K562 (cell line): Measurements from ENCODE around the gene SETD3. TPM values are rescaled to one million over a fixed set of nuclear protein-coding genes. Genes with fewer than 3 reads are reported as not detected.

ENCODE experiments used
- ATAC-seq: fragments of 200-7000 bp; cut with Tn5 transposase; 3 replicates; pipeline ENCODE4 v1.9.1; 2020; ENCODE audit warnings: moderate library complexity
- BruUV-seq: library from RNA; stranded (reverse); fragments of 400-500 nt; replicated peaks from 2 replicates; lab custom pipeline; 2021; lab: Mats Ljungman, UMichigan
- CTCF ChIA-PET: fragments of 300-600 bp; formaldehyde crosslinking; extraction: SDS; loops from one replicate; lab custom pipeline; 2021; ENCODE audit warnings: low intra/inter-chr PET ratio; lab: Yijun Ruan, JAX
- POLR2A ChIA-PET: fragments of 300-600, 350-650 bp; sonication (Branson Sonifier 250); formaldehyde crosslinking; extraction: SDS; loops from one replicate; lab custom pipeline; 2021; ENCODE audit warnings: antibody characterized with exemption, inconsistent platforms; lab: Yijun Ruan, JAX
- DNase-seq, 4 experiments: peaks; one replicate each; pipeline versions ENCODE4 v3.0.0 to v3.0.0-alpha.2; 2011 to 2018; ENCODE audit warnings: low spot score in 3 of 4, mixed read lengths in 3 of 4; ENCODE audit errors: extremely low read depth in 1 of 4
- FAIRE-seq: peaks from 2 replicates; lab custom pipeline; 2011; peaks lifted over from hg19 to GRCh38; lab: Jason Lieb, UNC
- H2AFZ ChIP-seq: 2 replicates; pipeline ENCODE4 v1.6.0; 2011; ENCODE audit warnings: low read depth, low read length, control low read depth, inconsistent platforms
- H3K27ac ChIP-seq: fragments of 200-600 bp; 3 replicates; pipeline ENCODE4 v1.8.0; 2011; ENCODE audit warnings: low read depth, mild to moderate bottlenecking, control low read depth, inconsistent platforms, low read length, moderate library complexity, mixed read lengths; ENCODE audit errors: extremely low read depth
- H3K27me3 ChIP-seq, 2 experiments: fragments of 300-600 bp in 1 of 2; 2 replicates in 1 of 2; 3 replicates in 1 of 2; pipeline versions ENCODE4 v1.6.0 to v1.8.0; 2011; ENCODE audit warnings: inconsistent platforms in 2 of 2, low read length in 2 of 2, mild to moderate bottlenecking in 1 of 2, mixed read lengths in 1 of 2, moderate library complexity in 1 of 2; ENCODE audit not compliant: control insufficient read depth in 2 of 2, insufficient read depth in 2 of 2
- H3K36me3 ChIP-seq: fragments of 300-600 bp; 3 replicates; pipeline ENCODE4 v1.8.0; 2011; ENCODE audit warnings: mild to moderate bottlenecking, low read length, inconsistent platforms; ENCODE audit not compliant: control insufficient read depth, insufficient read depth
- H3K4me1 ChIP-seq, 2 experiments: fragments of 200-600 bp in 1 of 2; replicated peaks in 1 of 2; 2 replicates in 1 of 2; 3 replicates in 1 of 2; pipeline versions ENCODE4 v1.5.1 to v1.8.0; 2011; ENCODE audit warnings: inconsistent platforms in 2 of 2, low read length in 2 of 2, mild to moderate bottlenecking in 1 of 2, mixed read lengths in 1 of 2, moderate library complexity in 1 of 2; ENCODE audit not compliant: control insufficient read depth in 2 of 2, insufficient read depth in 2 of 2
- H3K4me2 ChIP-seq: 2 replicates; pipeline ENCODE4 v1.6.1; 2011; ENCODE audit warnings: low read length, control low read depth, inconsistent platforms, mixed read lengths; ENCODE audit not compliant: insufficient read depth
- H3K4me3 ChIP-seq: fragments of 200-600 bp; sonication (generic), shearing (Covaris generic); 2 replicates; pipeline ENCODE4 v1.5.1; 2016; ENCODE audit warnings: control low read depth, inconsistent platforms
- H3K79me2 ChIP-seq: fragments of 200-600 bp; 3 replicates; pipeline ENCODE4 v1.8.0; 2011; ENCODE audit warnings: low read length, inconsistent platforms; ENCODE audit not compliant: control insufficient read depth, insufficient read depth
- H3K9ac ChIP-seq, 2 experiments: 2 replicates each; pipeline versions ENCODE4 v1.6.0 to v1.6.1; 2011; ENCODE audit warnings: low read depth in 2 of 2, low read length in 2 of 2, control low read depth in 1 of 2, inconsistent platforms in 1 of 2, mild to moderate bottlenecking in 1 of 2, mixed read lengths in 1 of 2; ENCODE audit not compliant: insufficient read depth in 1 of 2
- H3K9me1 ChIP-seq: one replicate; pipeline ENCODE4 v1.6.0; 2011; ENCODE audit warnings: inconsistent platforms, mild to moderate bottlenecking, low read length, moderate library complexity; ENCODE audit not compliant: control insufficient read depth, insufficient read depth
- H3K9me3 ChIP-seq: replicated peaks from 2 replicates; pipeline ENCODE4 v1.5.1; 2011; ENCODE audit warnings: low read depth, low read length, inconsistent platforms; ENCODE audit not compliant: control insufficient read depth, insufficient read depth
- H4K20me1 ChIP-seq: replicated peaks from 2 replicates; pipeline ENCODE4 v1.6.1; 2011; ENCODE audit warnings: low read length, inconsistent platforms, mixed read lengths; ENCODE audit not compliant: control insufficient read depth, insufficient read depth
- NBN ChIP-seq: fragments of 450-650 bp; IDR thresholded peaks from 2 replicates; pipeline ENCODE4 v1.6.1; 2016; ENCODE audit warnings: low read depth, mild to moderate bottlenecking
- NR2F6 ChIP-seq: fragments of 450-650 bp; formaldehyde crosslinking; IDR thresholded peaks from 2 replicates; pipeline ENCODE4 v1.4.0; 2020; ENCODE audit warnings: mild to moderate bottlenecking
- RCOR1 ChIP-seq, 2 experiments: IDR thresholded peaks; 2 replicates each; pipeline ENCODE4 v1.6.1; 2012; ENCODE audit warnings: low read depth in 2 of 2, low read length in 2 of 2, borderline replicate concordance in 1 of 2, improper control_type of control experiment in 1 of 2
- ZNF707 ChIP-seq: fragments of 250-450 bp; sonication (Bioruptor Pico); conservative IDR thresholded peaks from 2 replicates; pipeline ENCODE4 v1.8.0; 2022; ENCODE audit warnings: inconsistent platforms, mild to moderate bottlenecking, moderate library complexity
- WGBS: fragments of 100-300 bp; shearing (Covaris generic); methylation state at CpG from one replicate; pipeline ENCODE4 v1.1.6; 2016; ENCODE audit warnings: low coverage, mixed read lengths; ENCODE audit not compliant: insufficient coverage; ENCODE audit errors: missing lambda C conversion rate; 5-methylcytosine and 5-hydroxymethylcytosine counted together
- in situ Hi-C: fragments of 300-500 bp; cut with MboI; formaldehyde crosslinking; loops from 4 replicates; pipeline ENCODE4 v1.15.0; 2018; ENCODE audit warnings: inconsistent platforms, mixed read lengths
- intact Hi-C: fragments of 100-400 bp; cut with micrococcal nuclease; formaldehyde crosslinking; loops from 2 replicates; pipeline ENCODE4 v1.14.2; 2022
- polyA plus RNA-seq, 8 experiments: library from polyadenylated mRNA; depleted of rRNA in 4 of 8; stranded (reverse) in 5 of 8; unstranded in 3 of 8; fragments of >200 nt; fragmentation: Nextera tagmentation in 2 of 8; fragmentation: Illumina TruSeq in 1 of 8; extraction: Ambion mirVana in 2 of 8; extraction: Trizol in 1 of 8; gene quantifications; 2 replicates each; pipeline versions ENCODE4 v1.2.1 to v1.2.3, GENCODE V29; 2011 to 2014; ENCODE audit warnings: inconsistent platforms in 1 of 8, missing spikeins in 1 of 8
- total RNA-seq, 7 experiments: library from RNA; depleted of rRNA in 6 of 7; stranded (reverse); fragments of >200 nt in 6 of 7; fragmentation: Illumina TruSeq in 2 of 7; extraction: Trizol in 2 of 7; gene quantifications; 2 replicates each; pipeline versions ENCODE4 v1.2.1 to v1.2.3, GENCODE V29; 2011 to 2021; ENCODE audit warnings: low replicate concordance in 1 of 7
- TF ChIP-seq, protein P1 (sequence below): fragments of 200-800 bp; sonication (Bioruptor generic); IDR thresholded peaks from 2 replicates; pipeline ENCODE4 v1.6.1; 2017; ENCODE audit warnings: missing genetic modification characterization, missing compliant biosample characterization
- TF ChIP-seq, protein P2 (sequence below): fragments of 250-450 bp; sonication (Bioruptor Pico); IDR thresholded peaks from 2 replicates; pipeline ENCODE4 v1.5.0; 2021
- TF ChIP-seq, protein P3 (sequence below): fragments of 450-650 bp; IDR thresholded peaks from 2 replicates; pipeline ENCODE4 v1.6.1; 2016

The SETD3 gene
- total and polyA plus RNA-seq, 9 of the 15 experiments (the other 6 are each of a cell fraction or from before 2014, with no cell fraction given): 8.5 to 35.9 (median 26.5) TPM

DNA sequence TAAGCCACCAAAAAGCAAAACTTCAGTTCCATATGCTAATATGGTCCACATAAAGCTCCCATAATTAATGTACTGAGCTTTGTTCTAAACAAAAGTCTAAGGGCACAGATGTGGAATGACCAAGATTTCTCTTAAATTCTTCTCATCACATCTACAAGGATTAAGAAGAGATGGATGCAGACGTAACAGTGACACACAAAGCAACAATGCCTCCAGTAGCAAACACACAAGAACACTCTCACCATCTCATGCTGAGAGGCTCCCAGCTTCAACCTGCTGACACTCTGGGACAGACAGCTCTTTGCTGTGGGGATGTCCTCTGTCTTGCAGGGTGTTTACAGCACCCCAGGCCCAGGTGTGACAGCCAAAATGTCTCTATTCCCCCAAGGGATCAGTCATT, 48.2 kb downstream of the SETD3 start (continued):
- TF ChIP-seq, protein P1, sequence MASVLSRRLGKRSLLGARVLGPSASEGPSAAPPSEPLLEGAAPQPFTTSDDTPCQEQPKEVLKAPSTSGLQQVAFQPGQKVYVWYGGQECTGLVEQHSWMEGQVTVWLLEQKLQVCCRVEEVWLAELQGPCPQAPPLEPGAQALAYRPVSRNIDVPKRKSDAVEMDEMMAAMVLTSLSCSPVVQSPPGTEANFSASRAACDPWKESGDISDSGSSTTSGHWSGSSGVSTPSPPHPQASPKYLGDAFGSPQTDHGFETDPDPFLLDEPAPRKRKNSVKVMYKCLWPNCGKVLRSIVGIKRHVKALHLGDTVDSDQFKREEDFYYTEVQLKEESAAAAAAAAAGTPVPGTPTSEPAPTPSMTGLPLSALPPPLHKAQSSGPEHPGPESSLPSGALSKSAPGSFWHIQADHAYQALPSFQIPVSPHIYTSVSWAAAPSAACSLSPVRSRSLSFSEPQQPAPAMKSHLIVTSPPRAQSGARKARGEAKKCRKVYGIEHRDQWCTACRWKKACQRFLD: no peak
- TF ChIP-seq, protein P2, sequence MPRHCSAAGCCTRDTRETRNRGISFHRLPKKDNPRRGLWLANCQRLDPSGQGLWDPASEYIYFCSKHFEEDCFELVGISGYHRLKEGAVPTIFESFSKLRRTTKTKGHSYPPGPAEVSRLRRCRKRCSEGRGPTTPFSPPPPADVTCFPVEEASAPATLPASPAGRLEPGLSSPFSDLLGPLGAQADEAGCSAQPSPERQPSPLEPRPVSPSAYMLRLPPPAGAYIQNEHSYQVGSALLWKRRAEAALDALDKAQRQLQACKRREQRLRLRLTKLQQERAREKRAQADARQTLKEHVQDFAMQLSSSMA: no peak

DNA sequence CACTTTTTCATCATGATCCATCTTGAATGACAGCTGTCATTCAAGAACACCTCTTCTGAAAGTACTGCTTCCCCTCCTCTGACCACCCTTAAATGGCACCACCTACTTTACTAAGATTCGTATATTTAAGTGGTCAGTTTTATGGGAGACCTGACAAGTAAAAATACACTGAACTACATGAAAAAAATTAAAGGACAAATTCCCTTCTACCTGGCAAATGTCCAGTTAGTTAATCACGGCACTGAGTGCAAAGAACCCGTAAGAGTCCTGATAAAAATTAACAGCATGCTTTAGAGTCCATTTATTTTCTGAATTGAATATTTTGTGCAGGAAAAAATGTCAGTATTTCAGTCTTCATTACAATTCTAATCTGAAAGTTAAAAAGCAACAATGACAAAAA, 48.7 kb downstream of the SETD3 start:
- Histone ChIP-seq H4K20me1 (no peaks in the 10 kb centered on the region), H3K4me1 (no peaks in the 10 kb centered on the region; a peak in 1 of 5 replicates), H3K27me3 (no peaks in the 10 kb centered on the region), H3K4me2 (no peak overlapping the region), H2AFZ (no peak overlapping the region), H3K9me3 (no peaks in the 10 kb centered on the region), H3K27ac (no peak overlapping the region), H3K9ac (no peak overlapping the region), H3K36me3 (peaks cover 6% of the 10 kb centered on the region; the same call in 1 of the 3 replicates), H3K4me3 (no peak overlapping the region), H3K79me2 (no peaks in the 10 kb centered on the region; the same call in 2 of the 3 replicates), H3K9me1 (no peaks in the 10 kb centered on the region)
- intact Hi-C loops (no loop called here), in situ Hi-C loops (no loop called here)
- WGBS: 74% methylated on average over 3 of the region's 3 CpGs
- DNase-seq (no peak), ATAC-seq (no peak), FAIRE-seq (no peak)
- TF ChIP-seq NR2F6 (CRISPR knock-in tag) (no peak), ZNF707 (CRISPR knock-in tag) (no peak), NBN (no peak), RCOR1 (IDR thresholded peaks at IDR 0.05; ENCODE audit: borderline replicate concordance in 1 of 2, low read depth in 2 of 2, low read length in 2 of 2) (no peak)
- TF ChIP-seq, protein P3, sequence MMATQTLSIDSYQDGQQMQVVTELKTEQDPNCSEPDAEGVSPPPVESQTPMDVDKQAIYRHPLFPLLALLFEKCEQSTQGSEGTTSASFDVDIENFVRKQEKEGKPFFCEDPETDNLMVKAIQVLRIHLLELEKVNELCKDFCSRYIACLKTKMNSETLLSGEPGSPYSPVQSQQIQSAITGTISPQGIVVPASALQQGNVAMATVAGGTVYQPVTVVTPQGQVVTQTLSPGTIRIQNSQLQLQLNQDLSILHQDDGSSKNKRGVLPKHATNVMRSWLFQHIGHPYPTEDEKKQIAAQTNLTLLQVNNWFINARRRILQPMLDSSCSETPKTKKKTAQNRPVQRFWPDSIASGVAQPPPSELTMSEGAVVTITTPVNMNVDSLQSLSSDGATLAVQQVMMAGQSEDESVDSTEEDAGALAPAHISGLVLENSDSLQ: peak; percentile 41
- ChIA-PET CTCF (no interaction called here), POLR2A (no interaction called here)
- no TSS peak for BruUV-seq
